ENCODE data around the gene NPFF. TPM values are rescaled to one million over a fixed set of nuclear protein-coding genes. Genes with fewer than 3 reads are reported as not detected.

NPFF gene
- total RNA-seq, 4 donors from 2014 or later = not detected

- Histone ChIP-seq H3K4me3 (no peak overlapping the region), H3K4me1 (peaks cover 2 to 58% (median 25%) of the 10 kb centered on the region in 4 donors), H3K9me3 (no peaks in the 10 kb centered on the region), H3K27ac (peak overlapping the region in 2 of 4 donors; percentile 98 to 100), H3K27me3 (no peaks in the 10 kb centered on the region), H3K36me3 (peaks cover 0 to 40% (median 3%) of the 10 kb centered on the region in 3 donors)
- no peak for DNase-seq (ENCODE audit: low spot score in 2 of 2)
- WGBS, 2 donors = 78 to 79% methylated on average over 14 of the region's 14 CpGs
- TF ChIP-seq POLR2A (IDR thresholded peaks at IDR 0.05) (no peak), EP300 (IDR thresholded peaks at IDR 0.05) (no peak), CTCF (IDR thresholded peaks at IDR 0.05) (no peak)
Observed at GRCh38 chr12:53504004-53504920, 3.0 kb downstream of the NPFF start.

GRCh38 chr12:53502983-53503728 lies 4.1 kb downstream of the NPFF start:
- peaks cover 0 to 40% (median 3%) of the 10 kb centered on the region in 3 donors for H3K36me3 ChIP-seq
- H3K9me3 ChIP-seq = no peaks in the 10 kb centered on the region
- no peak for TF ChIP-seq CTCF (IDR thresholded peaks at IDR 0.05)
- TF ChIP-seq POLR2A (IDR thresholded peaks at IDR 0.05) = no peak
- TF ChIP-seq EP300 (IDR thresholded peaks at IDR 0.05) = no peak
- no peak for DNase-seq (ENCODE audit: low spot score in 2 of 2)
- H3K4me3 ChIP-seq = no peak overlapping the region
- H3K4me1 ChIP-seq = peaks cover 2 to 56% (median 21%) of the 10 kb centered on the region in 4 donors
- no peaks in the 10 kb centered on the region for H3K27me3 ChIP-seq
- H3K27ac ChIP-seq = peak overlapping the region in 3 of 4 donors; percentile 64 to 100 (median 98)
- WGBS, 2 donors = 80 to 88% methylated on average over 10 of the region's 10 CpGs

GRCh38 chr12:53502331-53502730 lies 5.0 kb downstream of the NPFF start:
- TF ChIP-seq POLR2A (IDR thresholded peaks at IDR 0.05) = no peak
- TF ChIP-seq EP300 (IDR thresholded peaks at IDR 0.05) = no peak
- no peak for TF ChIP-seq CTCF (IDR thresholded peaks at IDR 0.05)
- Histone ChIP-seq H3K9me3 (no peaks in the 10 kb centered on the region), H3K27ac (peak overlapping the region; percentile 94 to 100 (median 98)), H3K36me3 (peaks cover 0 to 37% (median 3%) of the 10 kb centered on the region in 3 donors), H3K4me1 (peaks cover 2 to 64% (median 24%) of the 10 kb centered on the region in 4 donors), H3K4me3 (peak overlapping the region in 3 of 4 donors; percentile 49 to 77 (median 76)), H3K27me3 (no peaks in the 10 kb centered on the region)
- WGBS, 2 donors = 50 to 53% methylated on average over 9 of the region's 9 CpGs
- DNase-seq (ENCODE audit: low spot score in 2 of 2) = no peak

DNA sequence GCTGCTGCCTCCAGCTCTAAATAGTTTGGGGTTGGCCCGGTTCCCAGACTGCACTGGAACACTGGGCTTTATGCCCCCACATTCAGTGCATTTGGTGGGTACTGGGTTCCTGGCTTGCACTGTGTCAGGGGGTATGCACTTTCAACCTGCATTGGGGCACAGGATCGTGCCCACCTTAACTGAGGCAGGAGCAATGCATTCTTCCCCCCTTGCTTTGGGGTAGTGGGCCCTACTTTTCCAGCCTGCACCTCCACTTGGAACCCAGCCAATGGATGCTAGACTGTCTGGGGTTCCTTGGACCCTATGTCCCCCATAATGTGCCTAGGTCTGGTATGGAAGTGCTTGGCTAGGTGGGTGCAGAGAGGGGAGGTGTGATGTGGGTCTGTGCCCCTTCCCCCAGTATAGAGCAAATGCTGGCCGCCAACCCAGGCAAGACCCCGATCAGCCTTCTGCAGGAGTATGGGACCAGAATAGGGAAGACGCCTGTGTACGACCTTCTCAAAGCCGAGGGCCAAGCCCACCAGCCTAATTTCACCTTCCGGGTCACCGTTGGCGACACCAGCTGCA lies 5.6 kb downstream of the NPFF start:
- Histone ChIP-seq H3K36me3 (peaks cover 0 to 32% (median 3%) of the 10 kb centered on the region in 3 donors), H3K4me1 (peaks cover 2 to 70% (median 26%) of the 10 kb centered on the region in 4 donors), H3K27me3 (no peaks in the 10 kb centered on the region), H3K9me3 (no peaks in the 10 kb centered on the region), H3K4me3 (peak overlapping the region; percentile 49 to 83 (median 76)), H3K27ac (peak overlapping the region; percentile 94 to 100 (median 98))
- no peak for DNase-seq (ENCODE audit: low spot score in 2 of 2)
- WGBS, 2 donors = 65 to 68% methylated on average over 8 to 10 of the region's 10 CpGs
- TF ChIP-seq POLR2A (IDR thresholded peaks at IDR 0.05) = no peak
- TF ChIP-seq CTCF (IDR thresholded peaks at IDR 0.05) = no peak
- TF ChIP-seq EP300 (IDR thresholded peaks at IDR 0.05) = no peak
